ENCODE results near the gene RPS15.

GRCh38 chr19:1401889-1402217 lies 36.3 kb upstream of the RPS15 start:
- TF ChIP-seq, protein P1, sequence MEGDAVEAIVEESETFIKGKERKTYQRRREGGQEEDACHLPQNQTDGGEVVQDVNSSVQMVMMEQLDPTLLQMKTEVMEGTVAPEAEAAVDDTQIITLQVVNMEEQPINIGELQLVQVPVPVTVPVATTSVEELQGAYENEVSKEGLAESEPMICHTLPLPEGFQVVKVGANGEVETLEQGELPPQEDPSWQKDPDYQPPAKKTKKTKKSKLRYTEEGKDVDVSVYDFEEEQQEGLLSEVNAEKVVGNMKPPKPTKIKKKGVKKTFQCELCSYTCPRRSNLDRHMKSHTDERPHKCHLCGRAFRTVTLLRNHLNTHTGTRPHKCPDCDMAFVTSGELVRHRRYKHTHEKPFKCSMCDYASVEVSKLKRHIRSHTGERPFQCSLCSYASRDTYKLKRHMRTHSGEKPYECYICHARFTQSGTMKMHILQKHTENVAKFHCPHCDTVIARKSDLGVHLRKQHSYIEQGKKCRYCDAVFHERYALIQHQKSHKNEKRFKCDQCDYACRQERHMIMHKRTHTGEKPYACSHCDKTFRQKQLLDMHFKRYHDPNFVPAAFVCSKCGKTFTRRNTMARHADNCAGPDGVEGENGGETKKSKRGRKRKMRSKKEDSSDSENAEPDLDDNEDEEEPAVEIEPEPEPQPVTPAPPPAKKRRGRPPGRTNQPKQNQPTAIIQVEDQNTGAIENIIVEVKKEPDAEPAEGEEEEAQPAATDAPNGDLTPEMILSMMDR (IDR thresholded peaks at IDR 0.05) = no peak
- TF ChIP-seq ZFX (IDR thresholded peaks at IDR 0.05; ENCODE audit: borderline replicate concordance) = no peak

Measured in 22Rv1 (cell line).